Measurements from ENCODE around the gene ARRB1. TPM values are rescaled to one million over a fixed set of nuclear protein-coding genes. Genes with fewer than 3 reads are reported as not detected.
"Not testable (repeated sequence)": the region's sequence is repeated elsewhere in the genome, so short reads cannot be mapped to it uniquely, and the experiment has no call there.

The ARRB1 gene
- polyA plus RNA-seq, 1 donor, result 22.5 TPM

DNA sequence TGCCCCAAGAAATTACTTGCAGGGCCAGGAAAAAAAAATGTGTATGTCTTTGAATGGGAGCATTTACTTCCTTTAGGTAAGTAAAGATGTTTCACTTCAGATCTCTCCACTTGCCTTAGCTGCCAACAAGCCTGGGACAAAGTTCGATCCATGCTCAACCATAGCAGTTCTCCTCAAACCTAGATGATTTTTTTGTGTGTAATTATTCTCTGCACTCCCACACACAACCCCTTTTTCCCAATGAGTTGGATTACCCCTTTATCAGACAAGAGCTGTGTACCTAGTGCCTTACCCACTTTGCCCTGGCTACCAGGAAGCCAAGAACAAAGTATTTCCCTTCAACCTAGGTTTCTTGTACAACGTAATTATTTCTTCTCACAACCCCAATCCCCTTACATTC is 75.3 kb downstream of the ARRB1 start:
- DNase-seq, result no peak

DNA sequence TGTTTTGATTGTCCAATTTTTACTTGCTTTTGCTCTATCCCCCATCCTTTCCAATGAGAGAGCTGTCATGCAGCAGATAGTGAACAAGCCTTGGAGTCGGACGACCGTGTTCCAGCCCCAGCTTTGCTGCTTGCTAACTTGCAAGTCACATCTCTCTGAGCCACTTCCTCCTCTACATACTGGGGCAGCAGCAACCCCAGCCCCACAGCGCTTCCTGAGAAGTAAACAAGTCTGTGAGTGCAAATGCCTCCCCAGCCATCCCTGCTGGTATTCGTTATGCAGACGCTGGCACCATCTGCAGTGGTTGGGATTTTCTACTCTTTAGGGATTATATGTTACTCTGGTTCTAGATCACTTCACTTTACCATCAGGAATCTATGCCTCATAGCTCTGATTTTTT is 75.9 kb downstream of the ARRB1 start:
- DNase-seq, result no peak

DNA sequence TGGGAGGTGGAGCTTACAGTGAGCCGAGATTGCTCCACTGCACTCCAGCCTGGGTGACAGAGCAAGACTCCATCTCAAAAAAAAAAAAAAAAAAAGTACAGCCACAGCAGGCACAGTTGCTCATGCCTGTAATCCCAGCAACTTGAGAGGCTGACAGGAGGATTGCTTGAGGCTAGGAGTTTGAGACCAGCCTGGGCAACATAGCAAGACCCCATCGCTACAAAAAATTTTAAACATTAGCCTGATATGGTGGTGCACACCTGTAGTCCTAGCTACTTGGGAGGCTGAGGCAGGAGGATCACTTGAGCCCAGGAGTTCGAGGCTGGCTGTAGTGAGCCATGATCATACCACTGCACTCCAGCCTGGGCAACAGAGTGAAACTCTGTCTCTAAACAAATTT is 76.7 kb downstream of the ARRB1 start:
- not testable (repeated sequence) for DNase-seq

DNA sequence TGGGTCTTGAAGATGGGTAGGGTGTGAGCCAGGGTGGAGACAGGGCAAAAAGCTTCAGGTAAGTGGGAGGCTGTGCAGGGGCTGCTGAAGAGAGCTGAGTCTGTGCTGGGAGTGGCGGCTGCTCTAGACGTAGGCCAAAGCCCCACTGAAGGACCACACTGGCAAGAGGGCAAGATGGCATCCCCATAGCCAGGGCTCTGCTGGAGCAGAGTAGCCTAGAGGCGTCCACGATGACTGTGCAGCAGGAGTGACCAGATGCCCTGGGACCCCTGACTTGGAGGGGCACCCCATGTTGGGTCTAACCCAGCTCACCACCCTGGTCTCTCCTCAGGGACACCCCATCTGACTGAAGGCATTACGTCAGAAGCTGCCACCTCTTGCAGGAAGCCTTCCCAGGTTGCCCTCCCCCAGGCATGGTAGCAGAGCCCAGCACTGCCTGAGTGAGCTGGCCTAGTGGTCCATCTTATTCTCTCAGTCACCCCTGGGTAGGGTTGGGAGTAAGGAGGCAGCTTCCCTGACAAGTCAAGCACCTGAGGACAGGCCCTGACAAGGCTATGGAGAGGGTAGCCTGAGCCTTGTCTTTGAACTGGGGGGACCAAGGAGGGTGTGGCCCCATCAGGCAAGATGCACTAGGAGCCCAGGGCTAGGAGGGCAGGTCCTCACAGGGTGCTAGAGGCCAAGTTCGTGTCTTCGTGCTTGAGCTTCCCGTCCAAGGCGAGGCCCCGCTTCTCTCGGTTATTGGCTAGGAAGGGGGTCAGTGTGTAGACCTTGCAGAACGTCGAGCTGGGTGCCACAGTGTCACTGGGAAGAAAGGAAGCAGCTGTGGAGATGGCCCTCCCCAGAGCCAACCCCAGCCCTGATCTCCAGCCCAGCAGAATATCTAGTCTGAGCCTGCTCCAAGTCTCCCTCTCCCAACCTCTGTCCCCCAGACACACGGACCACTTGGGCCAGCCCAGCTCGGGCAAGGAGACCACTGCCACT is 77.8 kb downstream of the ARRB1 start:
- no peak for DNase-seq

DNA sequence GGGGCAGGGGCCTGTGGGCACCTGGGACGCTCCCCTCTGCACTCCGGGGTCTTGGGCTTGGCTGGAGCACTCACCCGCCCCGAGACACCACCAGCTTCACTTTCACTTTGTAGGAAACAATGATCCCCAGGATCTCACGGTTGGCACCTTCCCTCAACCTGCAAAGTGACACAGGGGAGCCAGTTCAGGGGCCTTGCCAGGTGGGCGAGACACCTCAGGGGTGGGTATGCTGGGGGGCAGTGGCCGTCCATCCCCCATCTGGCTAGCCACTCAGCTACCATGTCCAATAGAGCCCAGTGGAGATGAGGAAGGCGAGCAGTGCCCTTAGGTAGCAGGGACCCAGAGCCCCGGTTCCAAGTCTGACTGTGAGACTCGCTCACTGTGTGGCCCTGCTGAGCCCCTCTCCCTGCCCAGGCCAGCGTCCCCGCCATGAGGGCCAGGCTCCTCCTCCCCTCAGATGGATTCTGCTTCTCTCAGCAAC is 78.6 kb downstream of the ARRB1 start:
- DNase-seq, result no peak

DNA sequence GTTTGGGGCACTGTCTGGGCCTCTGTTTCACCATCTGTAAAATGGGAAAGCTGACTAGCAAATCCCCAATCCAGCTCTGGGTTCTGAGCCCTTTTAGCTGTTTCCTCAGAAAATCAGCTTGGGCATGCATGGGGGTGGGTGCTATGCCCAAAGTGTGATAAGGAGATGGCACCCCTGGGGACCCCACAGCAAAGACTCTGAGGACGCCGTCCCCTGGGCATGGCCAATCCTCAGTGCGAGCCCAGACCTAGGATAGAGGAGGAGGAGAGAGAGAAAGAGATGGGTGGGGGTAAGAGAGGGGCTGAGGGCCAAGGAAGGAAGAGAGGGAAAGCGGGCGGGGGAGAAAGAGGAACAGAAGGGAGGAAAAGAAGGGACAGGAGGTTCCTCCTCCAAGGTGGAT is 79.1 kb downstream of the ARRB1 start:
- no peak for DNase-seq

DNA sequence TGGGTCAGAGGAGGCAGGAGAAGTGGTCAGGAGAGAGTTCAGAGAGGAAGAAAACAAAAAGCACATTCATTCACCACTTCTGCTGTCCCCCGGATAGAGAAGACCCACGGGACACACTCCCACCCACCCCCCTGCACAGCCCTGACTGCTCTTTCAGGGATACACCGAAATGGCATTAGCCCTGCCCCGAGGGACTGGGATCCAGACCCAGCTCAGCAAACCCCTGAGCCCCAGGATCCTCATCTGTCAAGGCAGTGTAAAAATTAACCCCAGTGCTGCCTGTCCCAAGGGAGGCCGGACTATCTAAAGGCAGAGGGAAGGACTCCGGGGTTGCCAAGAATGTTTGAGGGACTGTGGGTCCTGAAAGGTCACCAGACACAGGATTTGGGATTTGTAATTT is 79.7 kb downstream of the ARRB1 start:
- DNase-seq, result no peak

DNA sequence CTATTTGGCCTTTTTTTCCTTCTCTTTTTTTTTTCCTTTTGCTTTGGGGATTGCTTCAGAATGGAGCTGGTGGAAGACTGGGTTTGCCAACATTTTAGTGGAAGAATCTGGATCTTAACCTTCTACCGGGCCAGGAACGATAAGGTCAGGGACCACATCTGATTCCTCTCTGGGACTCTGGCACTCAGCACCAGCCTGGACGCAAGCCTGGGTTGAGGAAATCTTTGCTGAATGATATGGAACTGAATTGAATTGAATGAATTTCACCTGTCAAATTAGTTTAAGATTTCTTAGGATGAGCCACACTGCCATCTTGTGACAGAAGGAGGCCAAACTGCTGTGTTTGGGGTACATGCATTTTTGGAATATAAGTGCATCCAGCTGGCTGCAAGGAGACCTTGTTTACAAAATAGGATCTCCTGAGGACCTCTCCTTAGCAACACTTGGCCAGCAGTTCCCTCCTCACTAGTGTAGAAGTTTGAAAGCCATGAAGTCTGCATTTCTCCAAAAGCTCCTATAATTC is 80.5 kb downstream of the ARRB1 start:
- DNase-seq, result no peak

DNA sequence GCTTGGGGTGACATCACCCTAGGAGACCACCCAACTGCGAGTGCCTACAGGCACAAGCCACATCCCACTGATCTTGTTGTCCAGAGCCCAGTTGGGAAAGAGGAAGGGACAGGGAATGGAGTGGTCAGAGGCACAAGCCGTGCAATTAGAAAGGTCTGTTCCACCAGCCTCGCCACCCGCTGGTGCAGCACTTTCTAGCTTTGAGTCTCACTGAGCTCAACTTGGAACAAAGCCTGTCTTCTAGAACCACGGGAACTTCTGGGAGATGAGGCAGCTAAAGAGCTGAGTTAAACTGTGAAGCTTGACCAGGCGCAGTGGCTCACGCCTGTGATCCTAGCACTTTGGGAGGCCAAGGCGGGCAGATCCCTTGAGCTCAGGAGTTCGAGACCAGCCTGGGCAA is 81.6 kb downstream of the ARRB1 start:
- DNase-seq, result no peak

DNA sequence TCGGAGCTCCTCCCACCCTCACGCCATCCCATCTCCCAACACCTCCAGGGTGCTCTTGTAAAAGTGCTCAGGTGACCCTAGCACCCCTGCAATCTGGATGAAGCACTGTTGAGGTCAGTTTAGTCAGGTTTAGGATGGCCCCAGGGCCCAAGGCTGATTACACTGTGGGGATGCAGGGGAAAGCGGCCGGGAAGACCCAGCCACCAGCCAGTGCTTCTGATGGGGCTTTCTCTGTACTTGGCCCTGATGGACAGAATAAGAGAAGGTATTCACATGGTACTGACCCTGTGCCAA is 82.1 kb downstream of the ARRB1 start:
- no peak for DNase-seq

DNA sequence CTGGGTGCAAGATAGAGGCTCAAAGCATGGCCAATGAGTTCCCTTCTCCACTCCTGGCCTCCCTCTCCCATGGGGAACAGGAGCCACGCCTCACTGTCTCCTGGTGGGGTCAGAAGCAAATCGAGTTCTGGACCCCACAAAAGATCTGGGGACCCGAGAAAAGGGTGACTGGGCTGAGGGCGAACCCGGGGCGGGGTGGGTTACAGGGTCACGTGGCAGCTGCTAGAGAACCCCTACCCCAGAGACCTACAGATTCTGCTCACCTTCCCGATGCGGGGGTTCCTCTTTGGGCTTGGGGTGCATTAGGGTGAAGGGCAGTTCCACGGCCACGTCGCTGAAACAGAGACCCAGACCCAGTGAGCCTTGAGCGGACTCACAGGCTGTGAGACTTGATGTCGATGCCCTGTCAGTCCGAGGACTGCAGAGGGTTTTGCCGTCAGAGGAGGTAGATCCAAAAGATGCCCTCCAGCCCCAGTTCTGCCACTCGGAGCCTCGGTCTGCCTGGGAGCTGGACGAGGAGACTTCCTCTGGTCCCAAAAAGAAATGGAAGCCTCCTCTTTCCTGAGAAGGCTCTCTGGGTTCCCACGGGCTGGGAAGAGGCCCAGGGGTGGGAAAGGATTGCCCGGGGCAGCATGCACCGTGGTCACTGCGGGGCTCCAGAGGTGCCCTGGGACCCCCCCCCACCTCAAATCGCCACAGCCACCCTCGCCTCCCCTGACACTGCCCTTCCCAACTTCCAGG is 82.7 kb downstream of the ARRB1 start:
- DNase-seq, result no peak

DNA sequence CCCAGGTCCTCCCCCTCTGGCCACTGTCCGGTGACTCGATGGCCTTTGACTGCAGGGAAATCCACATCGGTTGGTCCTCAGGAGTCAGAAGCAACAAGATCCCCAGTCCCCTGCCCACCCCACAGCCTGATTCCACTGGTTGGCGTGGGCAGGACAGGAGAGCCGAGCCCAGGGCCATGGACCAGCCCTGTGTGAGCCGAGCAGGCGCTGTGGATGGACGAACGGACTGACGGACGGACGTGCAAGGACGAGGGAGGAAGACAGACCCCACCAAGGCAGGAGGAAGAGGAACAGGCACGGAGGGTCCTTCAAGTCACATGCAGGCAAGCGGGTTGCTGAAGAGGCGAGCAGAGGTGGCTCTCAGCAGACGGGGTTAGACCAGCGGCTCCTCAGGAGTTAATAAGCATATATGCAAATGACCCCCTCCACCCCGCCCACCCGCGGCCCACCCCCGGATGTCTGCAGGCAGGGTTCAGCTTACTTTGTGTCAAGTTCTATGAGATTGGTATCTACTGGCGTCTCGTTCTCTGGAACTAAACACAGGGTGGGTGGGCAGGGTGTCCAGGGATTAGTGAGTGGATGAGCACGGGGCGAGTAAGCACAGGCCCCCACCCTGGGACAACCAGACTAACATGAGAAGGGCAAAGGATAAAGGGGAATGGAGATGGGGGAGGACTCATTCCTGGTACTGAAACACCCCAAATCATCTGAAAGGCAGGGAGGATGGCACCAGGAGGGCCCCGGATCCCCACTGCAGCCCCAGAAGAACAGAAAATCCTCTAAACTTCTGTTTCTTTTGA is 84.1 kb downstream of the ARRB1 start:
- DNase-seq, result no peak

DNA sequence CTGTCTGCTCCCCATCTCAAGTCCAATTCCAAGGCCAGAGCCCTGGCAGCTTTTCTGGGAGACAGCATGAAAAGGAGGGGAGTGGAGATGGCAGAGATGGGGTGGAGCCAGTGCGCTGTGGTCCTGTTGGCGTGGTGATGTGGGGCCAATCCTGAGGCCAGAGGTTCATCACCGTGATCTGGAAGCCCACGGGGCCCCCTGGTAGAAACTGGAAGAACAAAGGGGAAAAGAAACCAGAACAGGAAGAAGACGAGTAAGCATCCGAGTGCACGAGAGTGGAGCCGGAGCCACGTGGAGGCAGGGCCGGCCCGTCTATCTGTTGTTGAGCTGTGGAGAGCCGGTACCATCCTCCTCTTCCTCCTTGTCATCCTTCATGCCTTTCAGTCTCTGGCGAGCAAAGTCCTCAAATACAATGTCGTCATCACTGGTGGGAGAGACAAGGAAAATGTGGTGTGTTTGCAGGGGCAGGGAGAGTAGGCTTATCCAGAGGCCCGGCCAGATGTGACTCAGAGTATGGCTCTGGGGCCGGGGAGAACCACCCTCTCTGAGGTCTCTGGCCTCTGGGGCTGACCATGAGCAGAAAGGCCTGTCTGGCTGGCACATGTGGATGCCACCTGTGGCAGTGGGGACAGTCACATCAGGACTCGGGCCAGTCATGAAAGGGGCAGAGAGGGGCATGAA is 85.5 kb downstream of the ARRB1 start:
- no peak for DNase-seq

DNA sequence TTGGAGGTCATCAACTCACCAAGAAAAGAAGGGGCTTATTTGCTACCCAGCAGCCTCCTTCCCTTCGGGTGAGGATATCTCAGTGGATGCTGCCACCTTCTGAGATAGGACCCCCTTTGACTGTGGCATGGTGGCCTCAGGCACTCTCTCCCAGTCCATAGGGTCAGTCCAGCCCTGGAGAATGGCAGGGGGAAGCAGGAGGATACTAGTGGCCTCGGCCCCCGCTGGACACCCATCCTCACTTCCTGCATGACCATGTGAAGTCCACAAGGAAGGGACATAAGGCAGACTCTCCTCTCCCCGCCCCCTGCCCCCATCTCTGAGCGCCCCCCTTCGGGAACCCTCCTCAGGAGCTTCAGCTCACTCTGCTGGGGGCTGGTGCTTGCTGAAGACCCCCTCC is 86.5 kb downstream of the ARRB1 start:
- DNase-seq, result no peak

DNA sequence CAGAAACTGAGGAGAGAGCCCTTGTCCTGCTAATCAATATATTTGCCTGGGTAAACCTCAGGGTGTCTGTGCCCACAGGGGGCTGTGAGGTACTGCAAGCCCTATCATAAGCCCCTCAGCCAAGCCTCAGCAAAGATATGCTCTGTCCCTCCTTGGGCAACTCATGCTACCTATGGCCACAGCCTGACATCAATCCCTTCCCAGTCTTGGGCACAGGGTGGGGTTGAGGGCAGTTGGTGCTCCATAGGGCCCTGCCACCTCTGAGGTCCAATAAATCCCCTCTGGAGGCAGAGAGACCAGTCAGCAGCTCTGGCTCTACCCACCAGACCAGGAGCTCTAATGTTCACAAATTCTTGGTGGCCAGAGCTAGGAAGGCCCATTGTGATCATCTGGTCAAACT is 87.1 kb downstream of the ARRB1 start:
- DNase-seq, result no peak

DNA sequence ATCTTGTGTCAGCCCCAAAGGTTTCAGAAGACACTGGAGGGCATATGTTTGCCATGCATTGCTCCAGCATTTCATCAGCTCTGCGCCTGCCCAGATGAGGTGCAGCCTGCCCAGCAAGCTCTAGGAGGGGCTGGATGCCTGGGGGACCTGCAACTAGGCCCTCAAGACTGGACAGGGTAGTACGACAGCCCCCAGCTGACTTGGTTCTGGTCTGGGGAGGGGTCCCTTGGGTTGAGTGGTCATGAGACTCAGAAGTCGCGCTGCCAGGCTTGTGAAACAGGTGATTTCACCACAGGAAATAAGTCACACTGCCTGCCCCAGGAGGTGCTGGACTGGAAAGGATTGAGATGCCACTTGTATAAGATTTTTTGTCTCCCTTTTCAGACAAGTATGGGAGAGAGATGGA is 87.5 kb downstream of the ARRB1 start:
- DNase-seq, result no peak

DNA sequence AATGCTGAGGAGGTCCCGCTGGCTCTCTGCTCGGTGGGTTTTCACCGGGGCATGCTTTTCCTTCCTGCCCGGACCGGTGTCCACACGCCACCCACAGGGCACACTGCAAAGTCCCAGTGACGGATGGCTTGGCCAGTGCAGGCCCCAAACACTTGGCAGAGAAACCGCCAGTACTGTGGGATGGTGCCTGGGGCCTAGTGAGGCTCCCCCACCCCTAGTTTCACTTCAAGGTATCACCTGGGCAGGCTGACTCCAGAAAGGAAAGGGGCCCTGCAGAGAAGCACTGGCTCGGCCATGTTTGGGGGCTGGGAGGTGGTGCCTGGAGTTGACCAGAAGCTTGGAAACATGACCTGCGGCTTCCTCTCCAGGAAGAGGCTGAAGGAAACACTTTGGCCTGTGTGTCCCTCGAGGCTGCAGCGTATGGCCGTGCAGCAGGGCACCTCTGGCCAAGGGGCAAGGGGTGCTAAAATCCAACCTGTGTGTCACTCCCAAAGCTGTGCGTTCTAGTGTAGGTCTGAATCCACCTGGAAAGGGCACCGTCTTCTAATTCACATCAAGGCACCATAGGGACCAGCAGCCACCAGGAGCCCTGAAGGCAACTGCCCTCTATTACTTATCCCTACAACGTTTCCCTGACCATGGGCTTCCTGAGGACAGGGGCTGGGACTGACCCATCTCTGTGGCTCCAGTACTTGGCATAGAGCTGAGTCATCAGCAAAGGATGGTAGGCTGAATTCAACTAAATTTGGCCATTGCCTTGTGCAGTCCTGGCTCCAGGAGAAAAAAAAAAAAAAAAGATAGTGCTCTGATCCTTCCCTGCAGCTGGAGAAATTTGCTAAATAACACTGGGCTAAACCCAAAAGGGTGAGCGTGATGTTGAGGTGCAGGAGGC is 88.3 kb downstream of the ARRB1 start:
- DNase-seq, result no peak

DNA sequence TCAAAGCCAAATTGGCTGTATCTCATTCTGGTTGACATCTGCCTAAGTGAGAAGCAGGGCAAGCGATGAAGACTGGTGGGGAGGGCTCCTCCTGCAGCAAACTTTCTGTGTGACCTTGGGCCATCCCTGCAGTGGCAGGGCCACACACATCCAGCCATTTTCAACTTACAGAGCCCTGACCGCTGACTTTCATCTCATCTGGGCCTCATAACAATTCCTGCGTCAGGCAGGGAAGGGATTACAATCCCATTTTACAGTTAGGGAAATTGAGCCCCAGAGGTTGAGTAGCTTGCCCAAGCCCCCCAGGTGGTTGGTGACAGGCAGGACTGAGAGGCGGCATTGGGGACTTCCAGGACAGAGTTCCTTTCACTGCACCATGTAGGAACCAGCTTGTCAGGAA is 89.0 kb downstream of the ARRB1 start:
- DNase-seq, result no peak

DNA sequence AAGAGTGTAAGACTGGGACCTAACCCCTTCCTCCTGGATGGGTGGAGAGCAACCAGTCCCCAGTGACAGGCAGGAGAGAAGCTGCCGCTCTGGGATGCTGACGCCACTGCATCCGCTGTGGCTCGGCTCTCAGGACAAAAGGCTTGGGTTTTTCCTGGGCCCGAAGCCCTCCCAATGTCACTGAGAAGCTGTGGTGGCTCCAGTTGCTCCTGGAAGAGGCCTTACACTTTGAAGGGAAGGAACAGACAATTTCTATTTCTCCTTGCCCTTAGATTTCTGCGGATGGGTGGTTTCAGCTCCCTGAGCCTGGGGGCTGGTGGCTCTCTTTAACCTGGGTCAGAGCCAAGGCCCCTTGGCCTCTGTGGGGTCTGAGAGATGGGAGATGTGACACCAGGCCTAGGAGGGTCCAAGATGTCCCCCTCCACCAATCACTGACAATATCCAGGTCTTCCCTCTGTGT is 89.5 kb downstream of the ARRB1 start:
- no peak for DNase-seq

DNA sequence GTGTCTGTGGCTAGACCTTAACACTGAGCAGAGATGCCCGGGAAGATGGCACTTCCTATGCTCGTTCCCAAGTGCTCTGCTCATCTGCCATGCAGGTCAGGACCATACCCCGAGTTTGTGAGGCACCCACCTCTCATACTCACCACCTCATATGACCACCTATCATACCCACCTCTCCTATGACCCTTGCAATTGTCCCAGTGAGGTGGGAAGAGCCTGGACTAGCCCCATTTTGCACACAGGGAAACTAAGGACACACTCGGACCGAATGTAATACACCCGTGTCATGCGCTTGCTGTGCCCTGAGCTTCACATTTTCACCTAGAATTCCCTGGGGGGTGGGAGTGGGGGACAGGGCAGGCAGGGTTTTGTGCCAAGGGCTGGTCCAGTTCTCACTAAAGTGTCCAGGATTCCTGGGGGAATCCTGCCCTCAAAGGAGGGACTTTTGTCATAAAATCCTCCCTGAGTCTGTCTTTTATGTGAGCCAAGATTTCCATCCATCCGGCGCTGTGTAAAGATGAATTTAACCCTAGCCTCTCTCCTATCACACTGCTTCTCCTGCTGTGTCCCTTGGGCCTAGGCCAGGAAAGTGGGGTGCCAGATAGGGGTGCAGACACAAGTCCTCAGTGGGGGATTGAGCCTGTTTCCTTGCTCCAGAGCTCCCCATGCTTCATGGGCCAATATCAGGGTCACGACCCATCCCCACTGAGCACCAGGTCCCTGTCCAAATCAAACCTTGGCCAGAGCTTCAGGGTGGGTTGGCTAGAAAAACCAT is 90.9 kb downstream of the ARRB1 start:
- no peak for DNase-seq
